RKO (cell line): Measurements from ENCODE around the gene MFRP.

Experiments
- DNase-seq: peaks from one replicate; pipeline ENCODE4 v3.0.0-alpha.2; 2016; ENCODE audit warnings: low spot score

Gene MFRP

GRCh38 chr11:119359365-119360214 is 13.1 kb upstream of the MFRP start:
- DNase-seq: no peak

DNA sequence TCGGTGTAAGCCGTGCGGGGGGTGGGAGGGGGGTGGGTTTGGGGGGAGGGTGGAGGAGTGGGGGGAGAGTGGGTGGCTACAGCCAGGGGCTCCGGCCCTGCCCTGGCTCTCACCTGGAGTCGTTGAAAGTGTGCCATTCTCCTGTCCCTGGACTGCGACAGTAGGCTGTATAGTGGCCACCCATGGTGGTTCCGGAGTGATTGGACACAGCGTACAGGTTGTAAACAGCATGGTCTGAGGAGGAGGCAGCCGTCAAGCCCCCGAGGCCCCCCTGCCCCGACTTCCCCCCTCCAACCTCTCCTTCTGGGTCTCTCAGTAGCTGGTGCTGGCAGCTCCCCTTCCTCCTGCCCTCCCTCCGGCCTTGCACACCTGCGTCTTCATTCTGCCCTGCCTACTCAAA is 10.6 kb upstream of the MFRP start:
- DNase-seq: no peak

GRCh38 chr11:119356349-119357031 is 10.0 kb upstream of the MFRP start:
- DNase-seq: peak; percentile 82

DNA sequence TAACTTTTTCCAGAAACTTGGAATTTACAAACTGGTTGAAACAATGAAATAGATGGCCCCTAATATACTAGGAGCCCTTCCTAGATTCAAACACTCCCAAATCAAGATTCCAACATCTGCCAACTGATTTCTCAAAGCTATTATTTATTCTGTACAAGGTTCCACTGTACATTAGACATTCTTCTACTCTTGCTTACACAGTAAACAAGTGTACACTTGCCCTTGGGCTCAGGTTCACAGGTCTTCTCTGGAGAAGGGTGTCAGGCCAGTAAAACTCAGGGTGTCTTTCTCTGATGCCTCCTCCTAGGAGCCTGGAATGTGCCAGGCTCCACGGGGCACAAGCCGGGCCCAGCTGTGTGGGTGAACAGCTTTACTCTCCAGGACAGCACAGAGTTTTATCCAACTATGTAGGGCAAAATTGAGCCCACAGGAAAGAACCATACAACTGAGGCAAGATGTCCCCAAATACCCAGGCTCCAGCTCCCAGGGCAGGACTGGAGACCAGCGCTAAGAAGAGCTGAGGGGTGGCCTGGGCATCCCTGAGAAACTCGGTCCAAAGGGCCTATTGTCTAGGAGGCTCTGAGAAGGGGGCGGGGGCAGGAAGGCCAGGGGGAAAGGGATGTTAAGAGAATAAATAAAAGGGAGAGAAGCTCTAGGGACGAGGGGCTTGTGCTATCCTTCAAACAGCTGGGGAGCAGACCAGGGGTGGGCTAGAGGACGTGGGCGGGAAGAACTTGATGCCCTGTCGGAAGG is 8.8 kb upstream of the MFRP start:
- DNase-seq: no peak

DNA sequence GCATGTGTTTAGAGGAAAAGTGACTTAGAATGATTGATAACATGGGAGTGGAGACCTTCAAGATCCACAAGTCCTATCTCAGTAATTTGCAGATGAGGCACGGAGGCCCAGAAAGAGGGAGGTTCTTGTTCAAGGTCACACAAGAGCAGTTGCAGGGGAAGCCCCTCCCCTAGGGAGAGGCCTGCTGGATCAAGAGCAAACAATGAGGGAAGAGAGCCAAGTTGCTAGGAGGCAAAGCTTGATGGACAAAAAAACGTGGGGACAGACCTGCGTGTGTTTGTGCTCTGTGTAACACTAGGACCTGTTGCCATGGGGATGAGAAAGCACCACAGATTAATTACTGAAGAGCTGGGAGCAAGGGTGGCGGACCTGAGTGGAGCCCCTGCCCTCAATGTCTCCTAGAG is 6.4 kb upstream of the MFRP start:
- DNase-seq: no peak

DNA sequence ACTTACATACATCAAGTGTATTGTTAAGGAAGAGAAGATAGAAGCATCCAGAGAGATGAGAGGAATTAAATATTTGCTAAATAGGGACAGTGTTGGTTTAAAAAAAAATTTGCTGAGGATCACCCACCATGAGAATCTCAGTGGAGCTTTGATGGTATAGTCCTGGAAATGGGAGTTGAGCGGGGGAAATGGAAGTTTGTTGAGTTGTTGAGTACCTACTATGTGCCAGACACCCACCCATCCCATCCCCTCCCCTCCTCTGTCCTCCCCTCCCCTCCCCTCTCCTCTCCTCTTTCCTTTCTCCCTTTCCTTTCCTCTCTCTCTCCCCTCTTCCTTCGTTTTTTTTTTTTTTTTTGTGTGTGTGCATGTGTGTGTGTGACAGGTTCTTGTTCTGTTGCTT is 4.7 kb upstream of the MFRP start:
- no peak for DNase-seq

GRCh38 chr11:119350302-119350701 is 3.8 kb upstream of the MFRP start:
- no peak for DNase-seq

DNA sequence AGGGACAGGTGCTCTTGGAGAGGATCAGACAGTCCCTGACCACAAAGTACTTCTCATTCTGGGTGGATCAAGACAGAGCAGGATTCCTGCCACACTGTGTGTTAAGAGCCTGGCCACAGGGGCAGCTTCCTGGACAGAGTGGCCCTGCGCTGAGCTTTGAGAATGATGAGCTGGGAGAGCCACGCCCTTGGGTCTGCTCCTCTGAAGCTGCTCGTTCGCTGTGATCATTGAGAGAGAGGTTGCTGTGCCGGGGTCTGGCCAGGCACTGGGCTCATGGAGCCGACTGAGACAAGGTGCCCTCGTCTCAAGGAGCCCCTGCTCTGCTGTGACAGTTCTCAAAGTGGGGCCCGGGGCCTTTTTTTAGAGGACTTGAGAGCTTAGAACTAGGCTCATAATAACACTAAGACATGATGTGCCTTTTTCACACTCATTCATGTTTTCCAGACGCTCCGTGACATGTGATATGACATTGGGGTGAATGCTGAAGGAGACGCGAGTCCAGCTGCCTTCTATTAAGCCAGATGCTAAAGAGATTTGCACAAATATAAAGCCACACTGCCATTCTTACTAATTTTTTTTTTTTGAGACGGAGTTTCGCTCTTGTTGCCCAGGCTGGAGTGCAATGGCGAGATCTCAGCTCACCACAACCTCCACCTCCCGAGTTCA is 1.6 kb upstream of the MFRP start:
- no peak for DNase-seq

- no peak for DNase-seq
Measured at GRCh38 chr11:119347242-119347641, 737 bp upstream of the MFRP start.

GRCh38 chr11:119345685-119346084 is 820 bp downstream of the MFRP start:
- no peak for DNase-seq

GRCh38 chr11:119344291-119345010 is 2.1 kb downstream of the MFRP start:
- no peak for DNase-seq

- DNase-seq: no peak
Measured at GRCh38 chr11:119343726-119344125, 2.8 kb downstream of the MFRP start.

DNA sequence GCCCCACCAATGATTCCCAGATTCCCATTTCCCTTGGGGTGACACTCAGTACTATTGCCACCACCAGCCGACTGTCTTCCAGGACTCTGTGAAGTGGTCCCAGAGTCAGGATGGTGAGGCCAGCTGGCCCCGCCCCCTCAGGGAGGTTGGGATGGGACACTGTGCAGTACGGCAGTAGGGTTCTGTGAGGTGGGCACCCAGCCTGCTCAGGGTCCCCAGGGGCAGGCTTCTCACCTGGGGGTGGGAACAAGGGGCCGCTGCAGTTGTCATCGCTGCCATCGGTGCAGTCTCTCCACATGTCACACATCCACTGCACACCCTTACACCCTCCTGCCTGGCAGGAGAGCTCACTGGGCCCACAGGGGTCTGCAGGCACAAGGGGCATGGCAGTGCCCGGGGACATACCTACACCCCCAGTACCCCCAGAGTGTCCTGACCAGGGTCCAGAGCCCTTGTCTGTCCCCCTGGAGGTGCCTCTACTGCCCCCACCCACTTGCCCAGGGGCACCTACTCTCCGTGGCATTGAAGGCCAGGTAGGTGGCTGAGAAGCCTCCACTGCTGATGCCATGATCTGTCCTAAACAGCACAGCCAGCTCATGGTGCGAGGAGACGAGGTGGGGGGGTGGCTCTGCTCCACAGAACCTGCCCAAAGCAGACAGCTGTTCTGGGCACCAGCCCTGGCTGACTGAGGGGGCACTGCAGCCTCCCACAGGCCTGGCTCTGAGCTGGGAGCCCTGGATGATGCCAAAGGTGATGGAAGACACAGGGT is 4.0 kb downstream of the MFRP start:
- no peak for DNase-seq

GRCh38 chr11:119342023-119342300 is 4.5 kb downstream of the MFRP start:
- no peak for DNase-seq

- DNase-seq: no peak
Measured at GRCh38 chr11:119341222-119342022, 5.1 kb downstream of the MFRP start.

DNA sequence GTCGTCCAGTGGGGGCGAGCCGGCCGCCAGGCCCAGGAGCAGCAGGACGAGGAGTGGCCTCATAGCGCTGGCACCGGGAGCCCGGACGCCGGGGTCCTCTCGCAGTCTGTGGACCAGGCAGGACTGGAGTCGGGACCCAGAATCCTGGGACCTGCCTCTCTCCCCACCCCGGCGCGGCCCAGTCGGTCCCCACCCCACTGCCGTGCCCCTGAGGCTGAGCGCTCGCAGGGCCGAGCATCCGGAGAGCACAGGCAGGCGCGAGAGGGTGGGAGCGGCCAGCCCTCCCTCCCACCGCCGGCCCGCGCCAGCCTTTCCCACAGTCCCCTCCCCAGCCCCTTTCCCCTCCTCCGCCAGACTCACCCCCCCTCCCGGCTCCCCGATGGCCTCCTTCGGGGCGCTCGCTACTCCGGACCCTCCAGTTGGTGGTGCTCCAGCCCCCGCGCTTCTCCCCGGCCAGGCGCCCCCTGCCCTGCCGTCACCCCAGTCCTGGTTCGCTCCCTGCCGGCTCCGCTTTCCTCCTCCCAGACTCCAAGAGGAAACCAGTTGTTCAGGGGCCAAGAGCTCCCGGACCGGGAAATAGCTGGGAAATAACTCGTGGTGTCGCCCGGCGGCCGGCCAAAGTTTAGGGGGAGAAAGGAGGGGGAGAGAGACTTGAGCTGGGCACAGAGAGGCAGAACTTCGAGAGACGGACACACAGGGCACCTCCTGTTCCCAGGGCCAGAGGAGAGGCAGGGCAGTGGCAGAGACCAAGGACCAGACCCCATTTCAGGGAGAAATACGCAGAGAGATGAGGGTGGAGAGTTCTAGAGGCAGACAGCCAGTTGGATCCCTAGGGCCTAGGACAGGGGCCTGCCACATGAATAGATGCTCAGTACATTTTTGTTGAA is 5.9 kb downstream of the MFRP start, which contains the start of gene C1QTNF5:
TSS of gene C1QTNF5 (minus strand) at position 549 of the 887 bp plus-strand sequence. CDS start at position 63, 486 bp downstream.
- DNase-seq: no peak

- no peak for DNase-seq
Measured at GRCh38 chr11:119339589-119340334, 6.7 kb downstream of the MFRP start.

GRCh38 chr11:119338965-119339588 is 7.4 kb downstream of the MFRP start:
- DNase-seq: no peak
